GM18907 (cell line): ENCODE data around the gene ZNF569.
A peak's percentile ranks its signal among the peaks of the same experiment; 100 is the strongest.
"Not testable (repeated sequence)": the region's sequence is repeated elsewhere in the genome, so short reads cannot be mapped to it uniquely, and the experiment has no call there.

Experiments used
- ATAC-seq: cut with Tn5 transposase; IDR thresholded peaks from one replicate; pipeline ENCODE4 v1.9.1; 2021; ENCODE audit warnings: mild to moderate bottlenecking, moderate library complexity; ENCODE audit not compliant: unreplicated experiment

ZNF569 gene

GRCh38 chr19:37466798-37467607 lies at the start of gene ZNF569:
TSS of gene ZNF569 (minus strand) at chr19:37467444. CDS start at chr19:37444921, 22,523 bp downstream.
- ATAC-seq = peak; percentile 75

- ATAC-seq = no peak
Measured at GRCh38 chr19:37513397-37513796, 46.2 kb upstream of the ZNF569 start.

- no peak for ATAC-seq
Measured at GRCh38 chr19:37511821-37512220, 44.6 kb upstream of the ZNF569 start.

GRCh38 chr19:37511186-37511585 lies 43.9 kb upstream of the ZNF569 start:
- ATAC-seq = no peak

- no peak for ATAC-seq
Measured at GRCh38 chr19:37507167-37507464, 39.9 kb upstream of the ZNF569 start.

- peak; percentile 90 for ATAC-seq
Measured at GRCh38 chr19:37506387-37507166, 39.3 kb upstream of the ZNF569 start, which contains the start of gene ZNF793. TSS of gene ZNF793 (plus strand) at chr19:37506939. CDS start at chr19:37523440, 16,501 bp downstream.

- ATAC-seq = peak; percentile 26
Measured at GRCh38 chr19:37505958-37506386, 38.7 kb upstream of the ZNF569 start.

- no peak for ATAC-seq
Measured at GRCh38 chr19:37492213-37492612, 25.0 kb upstream of the ZNF569 start.

- no peak for ATAC-seq
Measured at GRCh38 chr19:37484406-37485168, 17.3 kb upstream of the ZNF569 start.

- ATAC-seq = no peak
Measured at GRCh38 chr19:37472165-37472564, 4.9 kb upstream of the ZNF569 start.

- no peak for ATAC-seq
Measured at GRCh38 chr19:37470216-37470615, 3.0 kb upstream of the ZNF569 start.

- ATAC-seq = peak; percentile 62
Measured at GRCh38 chr19:37468961-37469777, 1.9 kb upstream of the ZNF569 start, which contains the start of gene ZNF570. TSS of gene ZNF570 (plus strand) at chr19:37469356. CDS start at chr19:37470355, 999 bp downstream.

GRCh38 chr19:37467608-37468090 lies 405 bp upstream of the ZNF569 start:
- ATAC-seq = no peak

- no peak for ATAC-seq
Measured at GRCh38 chr19:37466277-37466797, 907 bp downstream of the ZNF569 start.

GRCh38 chr19:37452500-37453245 lies 14.6 kb downstream of the ZNF569 start:
- no peak for ATAC-seq

GRCh38 chr19:37413313-37414084 lies 53.7 kb downstream of the ZNF569 start:
- ATAC-seq = no peak

GRCh38 chr19:37412700-37413099 lies 54.5 kb downstream of the ZNF569 start:
- ATAC-seq = no peak

- ATAC-seq = not testable (repeated sequence)
Measured at GRCh38 chr19:37406140-37406846, 61.0 kb downstream of the ZNF569 start.
